ENCODE measurements around the gene SLC14A1.

The SLC14A1 gene

GRCh38 chr18:45723567-45724355 lies at the start of gene SLC14A1:
SLC14A1 (plus strand) TSS chr18:45724181; CDS start chr18:45730321, 6,140 bp downstream.
- DNase-seq: peak; percentile 93 to 94
- TF ChIP-seq POLR2A (IDR thresholded peaks at IDR 0.05; ENCODE audit: low read length) (peak; percentile 87), GATA1 (IDR thresholded peaks at IDR 0.05; ENCODE audit: low read depth, low read length) (no peak)

- DNase-seq: no peak
- no peak for TF ChIP-seq GATA1 (IDR thresholded peaks at IDR 0.05; ENCODE audit: low read depth, low read length)
- TF ChIP-seq POLR2A (IDR thresholded peaks at IDR 0.05; ENCODE audit: low read length): no peak
Observed at GRCh38 chr18:45677276-45677807, 46.6 kb upstream of the SLC14A1 start.

GRCh38 chr18:45678441-45678840 lies 45.5 kb upstream of the SLC14A1 start:
- DNase-seq: no peak
- no peak for TF ChIP-seq GATA1 (IDR thresholded peaks at IDR 0.05; ENCODE audit: low read depth, low read length)
- TF ChIP-seq POLR2A (IDR thresholded peaks at IDR 0.05; ENCODE audit: low read length): no peak

GRCh38 chr18:45678850-45679249 lies 45.1 kb upstream of the SLC14A1 start:
- no peak for DNase-seq
- TF ChIP-seq GATA1 (IDR thresholded peaks at IDR 0.05; ENCODE audit: low read depth, low read length) (no peak), POLR2A (IDR thresholded peaks at IDR 0.05; ENCODE audit: low read length) (no peak)

- DNase-seq: no peak
Observed at GRCh38 chr18:45680066-45680690, 43.8 kb upstream of the SLC14A1 start.

GRCh38 chr18:45682181-45682580 lies 41.8 kb upstream of the SLC14A1 start:
- peak in 1 of 2 experiments; percentile 52 for DNase-seq
- no peak for TF ChIP-seq GATA1 (IDR thresholded peaks at IDR 0.05; ENCODE audit: low read depth, low read length)
- TF ChIP-seq POLR2A (IDR thresholded peaks at IDR 0.05; ENCODE audit: low read length): no peak

More at GRCh38 chr18:45680066-45680690, 43.8 kb upstream of the SLC14A1 start:
- TF ChIP-seq POLR2A (IDR thresholded peaks at IDR 0.05; ENCODE audit: low read length) (no peak), GATA1 (IDR thresholded peaks at IDR 0.05; ENCODE audit: low read depth, low read length) (no peak)

- no peak for DNase-seq
- TF ChIP-seq GATA1 (IDR thresholded peaks at IDR 0.05; ENCODE audit: low read depth, low read length) (no peak), POLR2A (IDR thresholded peaks at IDR 0.05; ENCODE audit: low read length) (no peak)
Observed at GRCh38 chr18:45684341-45685115, 39.5 kb upstream of the SLC14A1 start.

- TF ChIP-seq POLR2A (IDR thresholded peaks at IDR 0.05; ENCODE audit: low read length): peak; percentile 50
- TF ChIP-seq GATA1 (IDR thresholded peaks at IDR 0.05; ENCODE audit: low read depth, low read length): no peak
- peak; percentile 84 to 90 for DNase-seq
Observed at GRCh38 chr18:45686891-45687611, 36.9 kb upstream of the SLC14A1 start.

- peak; percentile 93 to 95 for DNase-seq
- peak; percentile 35 for TF ChIP-seq POLR2A (IDR thresholded peaks at IDR 0.05; ENCODE audit: low read length)
- no peak for TF ChIP-seq GATA1 (IDR thresholded peaks at IDR 0.05; ENCODE audit: low read depth, low read length)
Observed at GRCh38 chr18:45687621-45688020, 36.4 kb upstream of the SLC14A1 start.

GRCh38 chr18:45688113-45688512 lies 35.9 kb upstream of the SLC14A1 start:
- DNase-seq: peak in 1 of 2 experiments; percentile 68
- no peak for TF ChIP-seq GATA1 (IDR thresholded peaks at IDR 0.05; ENCODE audit: low read depth, low read length)
- TF ChIP-seq POLR2A (IDR thresholded peaks at IDR 0.05; ENCODE audit: low read length): no peak

GRCh38 chr18:45688833-45689232 lies 35.1 kb upstream of the SLC14A1 start:
- peak in 1 of 2 experiments; percentile 42 for DNase-seq
- TF ChIP-seq POLR2A (IDR thresholded peaks at IDR 0.05; ENCODE audit: low read length) (no peak), GATA1 (IDR thresholded peaks at IDR 0.05; ENCODE audit: low read depth, low read length) (no peak)

- DNase-seq: no peak
- TF ChIP-seq POLR2A (IDR thresholded peaks at IDR 0.05; ENCODE audit: low read length) (no peak), GATA1 (IDR thresholded peaks at IDR 0.05; ENCODE audit: low read depth, low read length) (no peak)
Observed at GRCh38 chr18:45689396-45689795, 34.6 kb upstream of the SLC14A1 start.
